HG03457 (cell line): Measurements from ENCODE around the gene RPL18A.

Experiments
- ATAC-seq: cut with Tn5 transposase; IDR thresholded peaks from one replicate; pipeline ENCODE4 v1.9.1; 2021; ENCODE audit warnings: moderate number of reproducible peaks; ENCODE audit not compliant: unreplicated experiment

Gene RPL18A

GRCh38 chr19:17908244-17908643, 48.5 kb downstream of the RPL18A start:
- ATAC-seq: no peak

- ATAC-seq: no peak
Observed at GRCh38 chr19:17909003-17909732, 49.5 kb downstream of the RPL18A start.

- ATAC-seq: no peak
Observed at GRCh38 chr19:17910791-17911360, 51.2 kb downstream of the RPL18A start.
